ENCODE measurements around the gene MIPOL1. TPM values are rescaled to one million over a fixed set of nuclear protein-coding genes. Genes with fewer than 3 reads are reported as not detected.

MIPOL1 gene
- total and polyA plus RNA-seq, 2 of the 4 experiments (the other 2 are of a cell fraction): 2.7 to 5.9 TPM

DNA sequence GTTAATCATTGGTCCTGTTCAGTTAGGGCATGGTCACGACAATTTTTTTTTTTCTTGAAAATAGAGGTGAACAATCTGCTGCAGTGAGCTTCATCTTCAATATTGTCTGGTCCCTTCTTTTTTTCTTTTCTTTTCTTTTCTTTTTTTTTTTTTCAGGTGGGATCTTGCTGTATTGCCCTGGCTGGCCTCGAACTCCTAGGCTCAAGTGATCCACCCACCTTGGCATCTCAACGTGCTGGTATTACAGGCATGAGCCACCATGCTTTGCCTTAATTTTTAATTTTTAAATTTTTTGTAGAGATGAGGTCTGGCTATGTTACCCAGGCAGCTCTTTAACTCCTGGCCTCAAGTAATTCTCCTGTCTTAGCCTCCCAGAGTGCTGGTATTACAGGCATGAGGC lies 36.5 kb downstream of the MIPOL1 start:
- H4K5ac ChIP-seq (ENCODE audit: low read depth, low read length): no peak overlapping the region
- intact Hi-C loops (cut with micrococcal nuclease): loop anchor here (5.0 kb wide), 1 partner anchor 473 kb away; no protein-coding TSS in a partner anchor

More for the DNA sequence above, 36.5 kb downstream of the MIPOL1 start:
- Histone ChIP-seq H3K56ac (ENCODE audit: extremely low read depth, insufficient read depth, low read length) (no peak overlapping the region), H2BK120ac (ENCODE audit: low read depth, low read length) (no peak overlapping the region), H2BK5ac (ENCODE audit: low read depth, low read length, poor library complexity, severe bottlenecking) (no peak overlapping the region), H2AK5ac (ENCODE audit: low read depth, low read length) (no peak overlapping the region), H3K18ac (ENCODE audit: low read depth, low read length) (no peak overlapping the region), H3K27ac (ENCODE audit: insufficient read depth, low read length) (no peak overlapping the region), H3K4ac (ENCODE audit: low read depth, low read length) (no peak overlapping the region), H2AFZ (replicated peaks; ENCODE audit: low read length, poor library complexity) (no peak overlapping the region), H3K9me3 (ENCODE audit: control insufficient read depth, insufficient read depth, low read length) (no peaks in the 10 kb centered on the region), H3K4me1 (ENCODE audit: control insufficient read depth, insufficient read depth, low read length) (no peaks in the 10 kb centered on the region), H3K23ac (ENCODE audit: low read depth, low read length) (no peak overlapping the region), H2AK9ac (replicated peaks; ENCODE audit: low read depth, low read length, poor library complexity) (no peak overlapping the region), H4K20me1 (ENCODE audit: insufficient read depth, low read length) (no peaks in the 10 kb centered on the region), H3K79me1 (ENCODE audit: low read depth in 1 of 2, low read length in 2 of 2) (peaks cover 6 to 9% of the 10 kb centered on the region in 2 experiments; a peak in 2 of 4 replicates), H3K14ac (replicated peaks; ENCODE audit: low read depth, low read length) (no peak overlapping the region), H3K9ac (ENCODE audit: low read depth, low read length) (no peak overlapping the region), H2BK15ac (ENCODE audit: low read depth, low read length) (no peak overlapping the region), H4K8ac (ENCODE audit: low read depth in 2 of 2, low read length in 2 of 2) (no peak overlapping the region), H2BK20ac (ENCODE audit: low read depth, low read length) (no peak overlapping the region), H3K36me3 (ENCODE audit: control insufficient read depth, insufficient read depth, low read length) (no peaks in the 10 kb centered on the region), H3K9me1 (ENCODE audit: insufficient read depth, low read length) (0 out of 2 replicates have a peak, but pooled peaks cover 3% of the 10 kb centered on the region), H3K4me2 (ENCODE audit: low read depth, low read length) (no peak overlapping the region), H3K27me3 (ENCODE audit: control insufficient read depth, insufficient read depth, low read length) (no peaks in the 10 kb centered on the region), H4K91ac (ENCODE audit: insufficient read depth, low read depth, low read length) (no peak overlapping the region), H3K4me3 (ENCODE audit: insufficient read depth, low read depth, low read length) (no peak overlapping the region)
- no TSS peak for BruUV-seq (replicated peaks)
- in situ Hi-C loops (cut with MboI; ENCODE audit: low sequenced_read_pairs): no loop called here
- dilution Hi-C loops (cut with HindIII; ENCODE audit: low sequenced_read_pairs, unreplicated experiment): no loop called here
- TF ChIP-seq, protein P1, sequence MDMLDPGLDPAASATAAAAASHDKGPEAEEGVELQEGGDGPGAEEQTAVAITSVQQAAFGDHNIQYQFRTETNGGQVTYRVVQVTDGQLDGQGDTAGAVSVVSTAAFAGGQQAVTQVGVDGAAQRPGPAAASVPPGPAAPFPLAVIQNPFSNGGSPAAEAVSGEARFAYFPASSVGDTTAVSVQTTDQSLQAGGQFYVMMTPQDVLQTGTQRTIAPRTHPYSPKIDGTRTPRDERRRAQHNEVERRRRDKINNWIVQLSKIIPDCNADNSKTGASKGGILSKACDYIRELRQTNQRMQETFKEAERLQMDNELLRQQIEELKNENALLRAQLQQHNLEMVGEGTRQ (IDR thresholded peaks at IDR 0.05; ENCODE audit: low read depth, low read length): no peak
- TF ChIP-seq RAD21 (IDR thresholded peaks at IDR 0.05; ENCODE audit: low read length) (no peak), CEBPB (IDR thresholded peaks at IDR 0.05; ENCODE audit: low read depth, low read length) (no peak)
- CTCF ChIA-PET: interaction anchor here (0.6 kb wide), 2 partner anchors 12 to 1408 kb away, joined by 3 to 4 read pairs; partner anchors contain the start of gene BRMS1L
- ATAC-seq (ENCODE audit: low read depth) (no peak), DNase-seq (no peak)
- no CpG with 5 or more reads among the region's 3 CpGs for WGBS, 2 experiments (ENCODE audit: extremely low coverage in 2 of 2, insufficient read length in 1 of 2)
- POLR2A ChIA-PET (ENCODE audit: unreplicated experiment): interaction anchor here (0.6 kb wide), 1 partner anchor 62 kb away, joined by 5 read pairs; the partner anchor contains the start of gene SLC25A21
